ENCODE results near the gene ADCY4. TPM values are rescaled to one million over a fixed set of nuclear protein-coding genes. Genes with fewer than 3 reads are reported as not detected.

Gene ADCY4
- total and polyA plus RNA-seq, 2 of the 8 experiments (the other 6 are each of a cell fraction or from before 2014, with no cell fraction given), result 0.27 to 0.35 TPM

DNA sequence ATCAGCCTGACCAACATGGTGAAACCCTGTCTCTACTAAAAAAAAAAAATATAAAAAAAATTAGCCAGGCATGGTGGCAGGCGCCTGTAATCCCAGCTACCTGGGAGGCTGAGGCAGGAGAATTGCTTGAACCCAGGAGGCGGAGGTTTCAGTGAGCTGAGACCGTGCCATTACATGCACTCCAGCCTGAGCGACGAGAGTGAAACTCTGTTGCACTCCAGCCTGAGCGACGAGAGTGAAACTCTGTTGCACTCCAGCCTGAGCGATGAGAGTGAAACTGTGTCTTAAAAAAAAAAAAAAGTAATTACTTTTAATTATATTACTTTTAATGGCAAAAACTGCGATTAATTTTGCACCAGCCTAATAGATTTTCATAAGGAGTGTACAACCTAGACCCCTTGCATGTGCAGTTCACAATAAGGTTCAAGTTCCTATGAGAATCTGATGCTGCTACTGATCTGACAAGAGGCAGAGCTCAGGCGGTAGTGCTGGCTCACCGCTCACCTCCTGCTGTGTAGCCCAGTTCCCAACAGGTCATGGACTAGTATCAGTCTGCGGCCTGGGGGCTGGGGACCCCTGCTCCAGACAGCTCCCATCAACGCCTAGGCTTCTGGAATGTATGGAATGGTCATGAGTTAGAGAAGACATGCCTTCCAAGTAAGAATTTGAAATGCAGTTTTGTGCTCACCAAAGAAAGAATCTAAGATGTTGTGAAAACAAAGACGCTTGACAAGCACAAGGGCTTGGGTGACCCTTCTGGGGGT is 13.5 kb downstream of the ADCY4 start:
- Histone ChIP-seq H3K27me3 (replicated peaks in 1 of 4; ENCODE audit: control insufficient read depth in 3 of 4, extremely low read depth in 1 of 4, insufficient read depth in 3 of 4, low read length in 3 of 4) (peaks cover 0 to 50% (median 33%) of the 10 kb centered on the region in 4 experiments; a peak in 6 of 7 replicates), H3K4me3 (ENCODE audit: extremely low read depth in 1 of 4, insufficient read depth in 2 of 4, low read depth in 3 of 4, low read length in 4 of 4) (no peak overlapping the region), H4K91ac (replicated peaks; ENCODE audit: insufficient read length, low read length) (no peak overlapping the region), H4K20me1 (replicated peaks in 1 of 2; ENCODE audit: control insufficient read depth in 1 of 2, insufficient read depth in 2 of 2, low read length in 2 of 2) (no peaks in the 10 kb centered on the region), H2AFZ (ENCODE audit: low read length) (no peak overlapping the region), H4K5ac (ENCODE audit: insufficient read length, low read depth, low read length) (no peak overlapping the region), H3K9me3 (ENCODE audit: insufficient read depth in 2 of 2, low read depth in 1 of 2, low read length in 1 of 2) (no peaks in the 10 kb centered on the region; a peak in 1 of 4 replicates), H3K27ac (ENCODE audit: low read depth, low read length) (no peak overlapping the region), H4K8ac (ENCODE audit: extremely low read depth, insufficient read depth, low read length) (no peak overlapping the region), H2BK12ac (ENCODE audit: low read depth, low read length) (no peak overlapping the region), H3K9ac (replicated peaks in 1 of 4; ENCODE audit: extremely low read depth in 1 of 4, low read depth in 3 of 4, low read length in 3 of 4) (no peak overlapping the region), H3K14ac (ENCODE audit: insufficient read length) (no peak overlapping the region), H2BK15ac (ENCODE audit: low read length) (no peak overlapping the region), H3K56ac (replicated peaks; ENCODE audit: insufficient read length, low read depth, low read length) (no peak overlapping the region), H3K4me2 (ENCODE audit: insufficient read depth in 1 of 2, low read depth in 2 of 2, low read length in 2 of 2) (no peak overlapping the region), H3K4me1 (replicated peaks in 1 of 4; ENCODE audit: control insufficient read depth in 3 of 4, insufficient read depth in 4 of 4, low read length in 3 of 4) (no peaks in the 10 kb centered on the region), H3K23me2 (ENCODE audit: low read depth, low read length) (no peaks in the 10 kb centered on the region; the same call in 1 of the 2 replicates), H2BK5ac (ENCODE audit: low read depth, low read length) (no peak overlapping the region), H3K18ac (ENCODE audit: extremely low read depth, low read length) (no peak overlapping the region), H3K23ac (ENCODE audit: insufficient read length) (no peak overlapping the region), H3K36me3 (ENCODE audit: control insufficient read depth in 2 of 4, insufficient read depth in 4 of 4, low read length in 3 of 4) (no peaks in the 10 kb centered on the region), H3K4ac (replicated peaks; ENCODE audit: insufficient read length, low read depth, low read length) (no peak overlapping the region), H2BK120ac (replicated peaks; ENCODE audit: low read depth, low read length) (no peak overlapping the region), H2AK5ac (ENCODE audit: low read depth, low read length) (no peak overlapping the region), H2BK20ac (ENCODE audit: low read length) (no peak overlapping the region), H3K79me1 (ENCODE audit: low read depth, low read length) (no peaks in the 10 kb centered on the region), H3K79me2 (ENCODE audit: control insufficient read depth in 1 of 2, insufficient read depth in 2 of 2, low read length in 2 of 2) (no peaks in the 10 kb centered on the region)
- 91% methylated on average over 14 of the region's 14 CpGs; no CpG with 5 or more reads in 1 of the 2 experiments for WGBS, 2 experiments (ENCODE audit: extremely low coverage in 1 of 2, insufficient coverage in 1 of 2, insufficient read length in 1 of 2, insufficient replicate concordance in 2 of 2, low coverage in 1 of 2, low lambda C conversion rate in 2 of 2, missing lambda C conversion rate in 1 of 2)
- POLR2A ChIA-PET (ENCODE audit: partially characterized antibody), result interaction anchor here (0.7 to 1.7 kb wide), 6 partner anchors 12 to 109 kb away, joined by 3 to 9 read pairs (median 4); partner anchors contain the start of genes CIDEB, DHRS1, KHNYN and NOP9
- DNase-seq (ENCODE audit: low read depth in 1 of 2, low spot score in 2 of 2), result no peak
- CTCF ChIA-PET (ENCODE audit: partially characterized antibody), result interaction anchor here (0.6 to 27.8 kb wide), 9 partner anchors 11 to 154 kb away, joined by 3 to 664 read pairs (median 5); partner anchors contain the start of genes CBLN3, CIDEB and KHNYN
- FAIRE-seq, result no peak
- no peak for TF ChIP-seq SP1 (IDR thresholded peaks at IDR 0.05; ENCODE audit: low read depth, low read length)
